NCI-H748 (cell line): ENCODE results near the gene GLP2R.
"Not testable (repeated sequence)": the region's sequence is repeated elsewhere in the genome, so short reads cannot be mapped to it uniquely, and the experiment has no call there.

ENCODE experiments used
- DNase-seq: peaks from one replicate; lab custom pipeline; 2025; ENCODE audit not compliant: unreplicated experiment; lab: John Stamatoyannopoulos, UW

Gene GLP2R

GRCh38 chr17:9918804-9919352 lies 93.2 kb downstream of the GLP2R start:
- DNase-seq, result no peak

- not testable (repeated sequence) for DNase-seq
Observed at GRCh38 chr17:9921216-9921615, 95.5 kb downstream of the GLP2R start.

GRCh38 chr17:9922012-9922848 lies 96.5 kb downstream of the GLP2R start:
- no peak for DNase-seq

GRCh38 chr17:9924735-9925191 lies 99.0 kb downstream of the GLP2R start:
- DNase-seq, result peak; percentile 67

- DNase-seq, result no peak
Observed at GRCh38 chr17:9925457-9925856, 99.7 kb downstream of the GLP2R start.

- no peak for DNase-seq
Observed at GRCh38 chr17:9926150-9926804, 100.6 kb downstream of the GLP2R start.

- peak; percentile 57 for DNase-seq
Observed at GRCh38 chr17:9928601-9929333, 103.0 kb downstream of the GLP2R start.

- no peak for DNase-seq
Observed at GRCh38 chr17:9929871-9930270, 104.1 kb downstream of the GLP2R start.

- DNase-seq, result no peak
Observed at GRCh38 chr17:9931144-9931741, 105.5 kb downstream of the GLP2R start.

- no peak for DNase-seq
Observed at GRCh38 chr17:9932491-9932890, 106.8 kb downstream of the GLP2R start.

GRCh38 chr17:9934331-9934730 lies 108.6 kb downstream of the GLP2R start:
- no peak for DNase-seq

- DNase-seq, result no peak
Observed at GRCh38 chr17:9935408-9935807, 109.7 kb downstream of the GLP2R start.

GRCh38 chr17:9936095-9936494 lies 110.4 kb downstream of the GLP2R start:
- no peak for DNase-seq

GRCh38 chr17:9937241-9937761 lies 111.6 kb downstream of the GLP2R start:
- DNase-seq, result no peak

- DNase-seq, result no peak
Observed at GRCh38 chr17:9937901-9938300, 112.2 kb downstream of the GLP2R start.

GRCh38 chr17:9938764-9939163 lies 113.0 kb downstream of the GLP2R start:
- DNase-seq, result no peak

GRCh38 chr17:9940841-9941240 lies 115.1 kb downstream of the GLP2R start:
- no peak for DNase-seq

- no peak for DNase-seq
Observed at GRCh38 chr17:9941305-9941704, 115.6 kb downstream of the GLP2R start.
